ENCODE data around the gene NBR1.

DNA sequence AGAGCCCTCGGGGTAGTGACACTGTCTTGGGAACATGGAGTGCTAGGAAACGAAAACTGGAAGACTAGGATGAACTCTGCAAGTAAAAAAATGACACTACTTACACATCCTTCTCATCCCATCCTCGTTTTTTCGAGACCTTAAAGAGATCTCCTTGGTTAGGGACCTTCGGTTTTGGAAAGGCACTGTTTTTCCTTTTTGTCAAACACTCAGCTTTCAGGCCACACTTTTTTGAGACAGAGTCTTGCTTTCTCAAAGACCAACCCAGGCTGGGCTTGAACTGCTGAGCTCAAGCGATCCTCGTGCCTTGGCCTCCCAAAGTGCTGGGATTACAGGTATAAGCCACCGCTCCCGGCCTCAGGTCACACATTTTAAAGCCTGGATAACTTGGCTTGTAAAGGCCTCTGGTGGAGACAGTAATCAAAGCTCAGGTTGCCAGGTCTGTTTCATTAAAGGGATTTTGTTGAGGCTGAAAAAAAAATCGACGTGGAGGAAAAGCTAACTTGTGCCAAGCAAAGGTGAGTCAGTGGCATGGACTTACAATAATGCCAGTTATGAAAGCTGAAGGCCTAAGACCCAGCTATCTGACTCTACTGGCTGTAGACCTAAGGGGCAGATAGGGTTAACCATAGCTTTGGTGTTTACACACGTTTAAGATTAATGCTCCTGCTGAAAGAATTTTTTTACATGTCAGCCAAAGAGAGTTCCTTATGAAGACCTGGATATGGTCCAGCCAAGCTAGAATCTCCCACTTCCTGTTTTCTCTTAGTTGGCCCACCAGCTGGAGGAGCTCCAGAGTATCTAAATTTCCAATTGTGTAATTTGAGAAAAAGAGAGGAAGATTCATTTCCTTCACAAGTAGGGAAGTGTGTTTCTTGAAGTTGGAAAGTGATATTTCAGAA lies 823 bp downstream of the NBR1 start:
- TF ChIP-seq GATA2 (IDR thresholded peaks at IDR 0.05; ENCODE audit: low read depth, low read length): no peak
- TF ChIP-seq GATA3 (IDR thresholded peaks at IDR 0.05; ENCODE audit: low read depth, low read length): no peak
